ENCODE results near the gene PRR14L. TPM values are rescaled to one million over a fixed set of nuclear protein-coding genes. Genes with fewer than 3 reads are reported as not detected.

The PRR14L gene
- polyA plus RNA-seq, 3 donors, result 13.2 to 41.4 (median 14.6) TPM

GRCh38 chr22:31752096-31752847, 2.3 kb upstream of the PRR14L start:
- H3K27ac Mint-ChIP-seq, result peak overlapping the region in 6 of 7 donors; percentile 30 to 100 (median 100)
- no peak for TF ChIP-seq CTCF (IDR thresholded peaks at IDR 0.05)
- peaks cover 59% of the 10 kb centered on the region for H3K79me2 ChIP-seq (ENCODE audit: insufficient read depth, low read length)
- H3K27me3 ChIP-seq (ENCODE audit: control insufficient read depth in 2 of 2, insufficient read depth in 2 of 2, low read length in 2 of 2), result no peaks in the 10 kb centered on the region
- peaks cover 0 to 1% (median 0%) of the 10 kb centered on the region in 3 donors for H3K27me3 Mint-ChIP-seq (ENCODE audit: low read depth in 3 of 3)
- H3K9me3 ChIP-seq (replicated peaks in 1 of 2; ENCODE audit: control insufficient read depth in 1 of 2, insufficient read depth in 1 of 2, low read length in 2 of 2), result no peaks in the 10 kb centered on the region
- peak overlapping the region in 1 of 2 donors; percentile 98 for H3K27ac ChIP-seq (ENCODE audit: low read depth in 1 of 2, low read length in 2 of 2)
- H3K4me3 ChIP-seq (replicated peaks in 1 of 3; ENCODE audit: low read depth in 2 of 3, low read length in 3 of 3), result peak overlapping the region in 1 of 3 experiments; percentile 88
- DNase-seq, result no peak
- peaks cover 46 to 70% of the 10 kb centered on the region in 2 donors for H3K4me1 ChIP-seq (ENCODE audit: control insufficient read depth in 1 of 2, insufficient read depth in 2 of 2, low read length in 2 of 2)
- peak overlapping the region; percentile 87 for H2AFZ ChIP-seq (ENCODE audit: insufficient read depth, low read depth, low read length, poor library complexity, severe bottlenecking)
- intact Hi-C loops (cut with micrococcal nuclease), result loop anchor here (5.0 to 10.0 kb wide), 6 partner anchors 75 to 265 kb away; partner anchors contain the start of genes YWHAH (in 2 of the 2), EIF4ENIF1 (in 1 of the 2), PISD (in 1 of the 2) and SFI1 (in 1 of the 2)
- peaks cover 3 to 4% of the 10 kb centered on the region in 2 donors for H3K36me3 ChIP-seq (replicated peaks in 1 of 2; ENCODE audit: control insufficient read depth in 1 of 2, insufficient read depth in 2 of 2, low read length in 2 of 2)
- H4K20me1 ChIP-seq (ENCODE audit: insufficient read depth, low read length), result peaks cover 4% of the 10 kb centered on the region
- WGBS (ENCODE audit: insufficient coverage), result 93% methylated on average over 2 of the region's 7 CpGs
- H3K4me2 ChIP-seq (replicated peaks; ENCODE audit: extremely low read depth, low read length, poor library complexity, severe bottlenecking), result peak overlapping the region; percentile 81
- H3K4me1 Mint-ChIP-seq, result peaks cover 54% of the 10 kb centered on the region
- peak overlapping the region in 1 of 2 donors; percentile 87 for H3K4me3 Mint-ChIP-seq
- peaks cover 7 to 13% of the 10 kb centered on the region in 2 donors for H3K36me3 Mint-ChIP-seq
- H3K9ac ChIP-seq (ENCODE audit: insufficient read depth, low read length, poor library complexity, severe bottlenecking), result peak overlapping the region; percentile 89
- H3K9me3 Mint-ChIP-seq, result no peaks in the 10 kb centered on the region

GRCh38 chr22:31750365-31751284, 693 bp upstream of the PRR14L start:
- Histone ChIP-seq H3K79me2 (ENCODE audit: insufficient read depth, low read length) (peaks cover 60% of the 10 kb centered on the region), H3K9me3 (replicated peaks in 1 of 2; ENCODE audit: control insufficient read depth in 1 of 2, insufficient read depth in 1 of 2, low read length in 2 of 2) (no peaks in the 10 kb centered on the region), H3K27ac (ENCODE audit: low read depth in 1 of 2, low read length in 2 of 2) (peak overlapping the region in 1 of 2 donors; percentile 97), H3K4me1 (ENCODE audit: control insufficient read depth in 1 of 2, insufficient read depth in 2 of 2, low read length in 2 of 2) (peaks cover 51 to 77% of the 10 kb centered on the region in 2 donors), H4K20me1 (ENCODE audit: insufficient read depth, low read length) (peaks cover 9% of the 10 kb centered on the region), H3K36me3 (replicated peaks in 1 of 2; ENCODE audit: control insufficient read depth in 1 of 2, insufficient read depth in 2 of 2, low read length in 2 of 2) (peaks cover 2 to 7% of the 10 kb centered on the region in 2 donors), H3K9ac (ENCODE audit: insufficient read depth, low read length, poor library complexity, severe bottlenecking) (peak overlapping the region; percentile 99), H3K27me3 (ENCODE audit: control insufficient read depth in 2 of 2, insufficient read depth in 2 of 2, low read length in 2 of 2) (no peaks in the 10 kb centered on the region), H2AFZ (ENCODE audit: insufficient read depth, low read depth, low read length, poor library complexity, severe bottlenecking) (peak overlapping the region; percentile 93), H3K4me3 (replicated peaks in 1 of 3; ENCODE audit: low read depth in 2 of 3, low read length in 3 of 3) (peak overlapping the region; percentile 11 to 92 (median 65)), H3K4me2 (replicated peaks; ENCODE audit: extremely low read depth, low read length, poor library complexity, severe bottlenecking) (peak overlapping the region; percentile 89)
- no peaks in the 10 kb centered on the region for H3K9me3 Mint-ChIP-seq
- DNase-seq, result no peak
- peak overlapping the region; percentile 90 to 94 for H3K4me3 Mint-ChIP-seq
- H3K27me3 Mint-ChIP-seq (ENCODE audit: low read depth in 3 of 3), result peaks cover 0 to 2% (median 0%) of the 10 kb centered on the region in 3 donors
- WGBS (ENCODE audit: insufficient coverage), result 79% methylated on average over 14 of the region's 16 CpGs
- intact Hi-C loops (cut with micrococcal nuclease), result loop anchor here (5.0 to 10.0 kb wide), 6 partner anchors 73 to 263 kb away; partner anchors contain the start of genes YWHAH (in 2 of the 2), EIF4ENIF1 (in 1 of the 2), PISD (in 1 of the 2) and SFI1 (in 1 of the 2)
- TF ChIP-seq CTCF (IDR thresholded peaks at IDR 0.05), result no peak
- peak overlapping the region; percentile 89 to 95 (median 93) for H3K27ac Mint-ChIP-seq
- peaks cover 7 to 20% of the 10 kb centered on the region in 2 donors for H3K36me3 Mint-ChIP-seq
- H3K4me1 Mint-ChIP-seq, result peaks cover 59% of the 10 kb centered on the region

Measured in CD14-positive monocyte (primary cell).